Measurements from ENCODE around the gene DHX9. TPM values are rescaled to one million over a fixed set of nuclear protein-coding genes. Genes with fewer than 3 reads are reported as not detected.
"Not testable (repeated sequence)": the region's sequence is repeated elsewhere in the genome, so short reads cannot be mapped to it uniquely, and the experiment has no call there.

DHX9 gene
- total RNA-seq, 4 donors from 2014 or later = 103 to 172 (median 144) TPM

DNA sequence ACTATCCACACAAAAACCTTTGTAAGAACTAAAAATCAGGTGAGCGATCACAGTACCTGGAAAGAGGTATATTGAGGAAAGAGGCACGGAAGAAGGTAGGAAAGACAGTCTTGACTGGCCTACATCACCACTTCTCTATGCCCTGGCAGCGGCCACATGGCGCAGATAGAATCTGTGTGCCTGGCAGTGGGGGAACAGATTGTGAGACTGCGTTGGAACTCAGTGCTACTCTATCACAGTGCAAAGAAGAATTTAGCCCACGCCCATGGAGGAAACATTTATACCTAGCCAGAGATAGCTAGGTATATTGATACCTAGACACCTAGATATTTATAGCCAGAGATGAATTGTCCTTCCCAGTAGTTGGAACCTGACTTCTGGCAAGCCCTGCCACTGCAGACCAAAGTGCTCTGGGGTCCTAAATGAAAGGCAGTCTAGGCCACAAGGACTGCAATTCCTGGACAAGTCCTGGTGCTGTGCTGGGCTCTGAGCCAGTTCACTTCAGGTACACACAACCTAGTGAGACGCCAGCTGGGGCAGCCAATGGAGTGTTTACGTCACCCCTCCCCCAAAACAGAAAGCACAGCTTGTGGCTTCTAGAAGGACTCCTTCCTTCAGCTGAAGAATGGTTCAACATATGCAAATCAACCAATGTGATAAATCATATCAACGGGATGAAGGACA lies 51.9 kb downstream of the DHX9 start:
- peak; percentile 81 to 84 for DNase-seq
- intact Hi-C loops (cut with DNase I) = no loop called here
- no peaks in the 10 kb centered on the region for H3K27me3 ChIP-seq
- no peaks in the 10 kb centered on the region for H3K9me3 ChIP-seq
- no peaks in the 10 kb centered on the region for H3K4me1 ChIP-seq
- WGBS, 2 donors = 74 to 85% methylated on average over 9 of the region's 9 CpGs
- H3K27ac ChIP-seq = no peak overlapping the region
- peaks cover 24 to 26% of the 10 kb centered on the region in 2 donors for H3K36me3 ChIP-seq
- TF ChIP-seq, protein P1, sequence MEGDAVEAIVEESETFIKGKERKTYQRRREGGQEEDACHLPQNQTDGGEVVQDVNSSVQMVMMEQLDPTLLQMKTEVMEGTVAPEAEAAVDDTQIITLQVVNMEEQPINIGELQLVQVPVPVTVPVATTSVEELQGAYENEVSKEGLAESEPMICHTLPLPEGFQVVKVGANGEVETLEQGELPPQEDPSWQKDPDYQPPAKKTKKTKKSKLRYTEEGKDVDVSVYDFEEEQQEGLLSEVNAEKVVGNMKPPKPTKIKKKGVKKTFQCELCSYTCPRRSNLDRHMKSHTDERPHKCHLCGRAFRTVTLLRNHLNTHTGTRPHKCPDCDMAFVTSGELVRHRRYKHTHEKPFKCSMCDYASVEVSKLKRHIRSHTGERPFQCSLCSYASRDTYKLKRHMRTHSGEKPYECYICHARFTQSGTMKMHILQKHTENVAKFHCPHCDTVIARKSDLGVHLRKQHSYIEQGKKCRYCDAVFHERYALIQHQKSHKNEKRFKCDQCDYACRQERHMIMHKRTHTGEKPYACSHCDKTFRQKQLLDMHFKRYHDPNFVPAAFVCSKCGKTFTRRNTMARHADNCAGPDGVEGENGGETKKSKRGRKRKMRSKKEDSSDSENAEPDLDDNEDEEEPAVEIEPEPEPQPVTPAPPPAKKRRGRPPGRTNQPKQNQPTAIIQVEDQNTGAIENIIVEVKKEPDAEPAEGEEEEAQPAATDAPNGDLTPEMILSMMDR (IDR thresholded peaks at IDR 0.05) = no peak
- no peak for TF ChIP-seq POLR2A (IDR thresholded peaks at IDR 0.05)
- H3K4me3 ChIP-seq (replicated peaks in 1 of 3) = no peak overlapping the region

DNA sequence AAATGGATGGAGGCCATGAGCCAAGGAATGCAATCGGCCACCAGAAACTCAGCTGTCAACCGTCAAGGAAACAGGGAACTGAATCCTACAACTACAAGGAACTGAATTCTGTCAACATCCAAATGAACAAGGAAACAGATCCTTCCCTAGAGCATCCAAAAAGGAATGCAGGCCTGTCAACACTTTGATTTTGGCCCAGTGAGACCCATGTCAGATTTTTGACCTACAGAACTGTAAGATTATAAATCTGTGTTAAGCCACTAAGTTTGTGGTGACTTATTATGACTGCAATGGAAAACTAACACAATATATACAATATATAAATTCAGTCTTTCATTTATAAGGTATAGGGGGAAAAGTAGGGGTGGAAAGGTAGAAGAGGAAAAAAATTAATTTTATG lies 58.5 kb downstream of the DHX9 start:
- Histone ChIP-seq H3K4me1 (no peaks in the 10 kb centered on the region), H3K27me3 (no peaks in the 10 kb centered on the region), H3K4me3 (replicated peaks in 1 of 3) (no peak overlapping the region), H3K27ac (no peak overlapping the region), H3K9me3 (no peaks in the 10 kb centered on the region), H3K36me3 (no peaks in the 10 kb centered on the region)
- WGBS, 2 donors = 69 to 76% methylated on average over 2 of the region's 2 CpGs
- TF ChIP-seq, protein P1 (IDR thresholded peaks at IDR 0.05) = no peak
- no peak for TF ChIP-seq POLR2A (IDR thresholded peaks at IDR 0.05)
- DNase-seq = no peak
- intact Hi-C loops (cut with DNase I) = no loop called here

DNA sequence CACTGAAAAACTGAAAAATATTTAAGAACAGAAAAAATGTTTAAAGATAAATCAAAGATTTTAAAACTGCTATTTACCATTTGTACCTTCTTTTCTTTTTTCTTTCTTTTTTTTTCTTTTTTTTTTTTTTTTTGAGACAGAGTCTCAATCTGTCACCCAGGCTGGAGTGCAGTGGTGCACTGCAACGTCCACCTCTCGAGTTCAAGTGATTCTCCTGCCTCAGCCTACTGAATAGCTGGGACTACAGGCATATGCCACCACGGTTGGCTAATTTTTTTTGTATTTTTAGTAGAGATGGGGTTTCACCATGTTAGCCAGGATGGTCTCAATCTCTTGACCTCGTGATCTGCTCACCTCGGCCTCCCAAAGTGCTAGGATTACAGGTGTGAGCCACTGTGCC lies 62.8 kb downstream of the DHX9 start:
- DNase-seq = peak; percentile 68 to 69
- H3K4me1 ChIP-seq; H3K27me3 ChIP-seq; H3K4me3 ChIP-seq (replicated peaks in 1 of 3); H3K9me3 ChIP-seq; intact Hi-C loops (cut with DNase I); H3K36me3 ChIP-seq: not testable (repeated sequence)
- peak overlapping the region in 1 of 3 donors; percentile 23 for H3K27ac ChIP-seq
- 39 to 49% methylated on average over 5 of the region's 5 CpGs for WGBS, 2 donors

DNA sequence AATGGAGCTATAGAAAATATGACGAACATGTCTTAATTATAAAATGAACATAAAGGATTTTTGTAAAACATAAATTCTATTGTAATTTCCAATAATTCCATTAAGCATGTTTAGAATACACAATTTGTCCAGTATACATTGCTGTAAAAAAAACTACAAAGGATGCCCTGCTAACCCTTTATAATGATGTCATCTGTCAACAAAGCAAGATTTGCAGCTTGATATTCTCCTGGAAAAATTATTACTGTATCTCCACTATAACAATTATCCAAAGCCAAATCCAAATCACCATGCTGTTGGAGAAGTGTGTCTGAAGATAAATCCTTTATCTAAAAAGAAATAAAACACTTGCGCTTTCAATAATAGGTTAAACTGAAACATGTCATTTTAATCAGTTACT lies 66.2 kb downstream of the DHX9 start:
- no peak overlapping the region for H3K4me3 ChIP-seq (replicated peaks in 1 of 3)
- no peaks in the 10 kb centered on the region for H3K9me3 ChIP-seq
- no peak for DNase-seq
- H3K27ac ChIP-seq = no peak overlapping the region
- no peaks in the 10 kb centered on the region for H3K36me3 ChIP-seq
- no peak for TF ChIP-seq POLR2A (IDR thresholded peaks at IDR 0.05)
- TF ChIP-seq, protein P1 (IDR thresholded peaks at IDR 0.05) = no peak
- 96 to 98% methylated on average over 2 of the region's 2 CpGs for WGBS, 2 donors
- intact Hi-C loops (cut with DNase I) = no loop called here
- H3K4me1 ChIP-seq = no peaks in the 10 kb centered on the region
- no peaks in the 10 kb centered on the region for H3K27me3 ChIP-seq

DNA sequence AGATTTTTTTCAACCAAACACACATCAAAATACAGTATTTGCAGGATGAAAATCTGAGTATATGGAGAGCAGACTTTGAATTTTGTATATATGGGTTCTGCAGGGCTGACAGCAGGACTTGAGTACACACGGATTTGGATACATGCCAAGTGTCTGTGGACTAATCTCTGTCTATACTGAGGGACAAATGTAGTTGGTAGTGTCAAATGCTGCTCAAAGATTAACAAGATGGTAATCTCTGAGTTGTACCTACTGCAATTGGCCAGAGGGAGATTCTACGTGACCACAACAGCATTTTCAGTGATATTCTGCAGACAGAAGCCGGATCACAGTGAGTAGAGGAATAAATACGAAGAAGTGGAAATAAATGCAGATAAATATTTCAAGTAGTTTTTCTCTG lies 70.4 kb downstream of the DHX9 start:
- Histone ChIP-seq H3K9me3 (no peaks in the 10 kb centered on the region), H3K4me3 (replicated peaks in 1 of 3) (no peak overlapping the region), H3K36me3 (no peaks in the 10 kb centered on the region), H3K27me3 (no peaks in the 10 kb centered on the region), H3K27ac (no peak overlapping the region), H3K4me1 (no peaks in the 10 kb centered on the region)
- intact Hi-C loops (cut with DNase I) = no loop called here
- TF ChIP-seq, protein P1 (IDR thresholded peaks at IDR 0.05) = no peak
- no peak for TF ChIP-seq POLR2A (IDR thresholded peaks at IDR 0.05)
- no peak for DNase-seq
- WGBS, 2 donors = 67 to 72% methylated on average over 4 of the region's 4 CpGs

All from thyroid gland (tissue), 4 donors.